GM04504 (cell line): ENCODE measurements around the gene AGRP.
"Not testable (repeated sequence)": the region's sequence is repeated elsewhere in the genome, so short reads cannot be mapped to it uniquely, and the experiment has no call there.

Source experiments
- DNase-seq: peaks from one replicate; pipeline ENCODE4 v3.0.0-alpha.2; 2012; ENCODE audit warnings: low read depth

AGRP gene, protein sequence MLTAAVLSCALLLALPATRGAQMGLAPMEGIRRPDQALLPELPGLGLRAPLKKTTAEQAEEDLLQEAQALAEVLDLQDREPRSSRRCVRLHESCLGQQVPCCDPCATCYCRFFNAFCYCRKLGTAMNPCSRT

DNA sequence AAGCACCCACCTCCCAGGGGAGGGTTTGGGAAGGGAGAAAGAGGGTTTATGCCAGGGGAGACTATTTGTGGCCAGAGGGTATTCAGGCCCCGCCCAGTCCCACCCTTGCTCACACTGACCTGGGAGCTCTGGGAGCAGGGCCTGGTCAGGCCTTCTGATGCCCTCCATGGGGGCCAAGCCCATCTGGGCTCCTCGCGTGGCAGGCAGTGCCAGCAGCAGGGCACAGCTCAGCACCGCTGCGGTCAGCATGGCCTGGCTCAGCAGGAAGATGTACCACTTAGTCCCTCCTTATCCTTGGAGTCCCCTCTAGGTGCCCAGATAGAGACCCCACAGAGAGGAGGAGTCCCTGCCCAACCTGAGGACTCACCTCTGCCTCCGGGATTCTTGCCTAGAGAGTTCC lies at the start of gene AGRP:
TSS of gene AGRP (minus strand) at position 398 of the 400 bp plus-strand sequence. CDS start at position 249, 149 bp downstream.
- no peak for DNase-seq

DNA sequence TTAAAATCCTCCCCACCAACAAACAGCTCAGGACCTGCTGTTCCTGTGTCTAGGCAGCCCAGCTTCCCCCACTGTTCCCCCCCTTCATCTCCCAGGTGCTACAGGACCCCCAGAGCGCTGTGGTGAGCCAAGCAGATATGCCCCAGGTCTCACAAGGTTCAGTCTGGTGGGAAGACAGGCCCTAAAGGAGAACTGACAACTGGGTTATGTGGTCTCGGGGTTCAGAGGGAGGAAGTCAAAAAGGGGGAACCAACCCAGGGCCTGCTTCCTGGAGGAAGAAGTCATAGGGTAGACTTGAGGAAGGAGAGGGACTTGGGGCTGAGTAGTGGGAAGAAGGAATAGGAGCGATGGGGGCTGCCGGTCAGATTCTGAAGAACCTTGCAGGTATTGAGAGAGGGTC lies 47.9 kb upstream of the AGRP start:
- no peak for DNase-seq

DNA sequence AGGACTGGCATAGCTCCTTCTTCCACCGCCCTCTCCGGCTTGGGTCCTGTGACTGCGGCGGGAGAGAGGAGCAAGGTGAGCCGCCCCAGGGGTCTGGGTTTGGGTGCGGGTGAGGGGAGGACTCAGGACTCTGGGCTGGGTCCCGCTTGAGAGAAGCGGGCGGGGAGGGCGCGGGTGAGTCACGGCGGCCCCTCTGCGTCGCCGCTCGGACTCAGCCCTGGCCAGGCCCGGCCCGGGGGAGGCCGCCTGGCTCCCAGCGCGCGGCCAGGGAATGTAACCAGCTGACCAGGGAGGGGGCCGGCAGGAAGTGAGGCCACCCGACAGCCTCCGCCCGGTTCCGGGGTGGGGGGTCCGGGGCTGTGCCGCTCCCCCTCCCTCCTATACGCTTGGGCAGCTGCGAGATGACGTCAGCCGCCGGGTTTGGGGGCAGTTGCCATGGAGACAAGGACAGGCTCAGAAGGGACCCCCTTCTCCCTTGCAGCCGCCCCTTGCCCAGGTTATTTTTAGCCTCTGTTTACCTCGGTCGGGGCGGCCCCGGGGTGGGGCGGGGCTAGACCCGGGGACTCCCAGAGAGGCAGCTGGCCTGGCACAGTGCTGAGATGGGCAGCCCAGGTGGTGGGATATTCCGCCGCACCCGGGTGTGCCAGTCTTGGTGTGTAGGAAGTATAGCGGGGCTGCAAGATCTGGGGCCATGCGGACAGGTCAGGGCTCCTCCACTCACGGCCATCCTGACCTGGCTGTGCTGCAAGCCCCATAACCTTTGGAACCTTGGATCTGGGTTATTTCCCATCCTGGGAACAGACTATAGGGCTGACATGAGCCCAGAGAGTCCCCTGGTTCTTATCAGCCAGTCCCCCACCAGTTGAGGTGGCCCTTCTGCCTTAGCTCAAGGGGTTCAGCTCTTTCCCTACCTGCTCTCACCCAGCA lies 46.9 kb upstream of the AGRP start:
- DNase-seq = no peak

DNA sequence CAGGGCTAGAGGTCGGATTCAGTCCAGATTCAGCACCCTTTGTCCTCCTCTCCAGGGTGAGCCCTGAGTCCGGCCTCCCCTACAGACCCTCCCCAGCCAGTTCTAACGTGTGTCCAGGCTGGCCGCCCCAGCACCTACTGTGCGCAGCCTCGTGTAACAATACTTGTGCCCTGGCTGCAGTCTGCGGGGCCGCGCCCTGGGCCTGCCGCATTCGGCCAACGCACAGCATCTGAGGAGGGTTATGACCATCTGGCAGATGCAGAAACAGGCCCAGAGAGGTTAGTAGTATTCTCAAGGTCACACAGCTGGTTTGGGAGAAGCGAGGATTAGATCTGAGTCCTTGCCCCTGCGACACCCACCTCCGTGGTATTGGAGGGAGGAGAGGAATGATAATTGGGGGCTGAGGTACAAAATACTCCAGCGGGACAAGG lies 46.2 kb upstream of the AGRP start:
- DNase-seq = no peak

DNA sequence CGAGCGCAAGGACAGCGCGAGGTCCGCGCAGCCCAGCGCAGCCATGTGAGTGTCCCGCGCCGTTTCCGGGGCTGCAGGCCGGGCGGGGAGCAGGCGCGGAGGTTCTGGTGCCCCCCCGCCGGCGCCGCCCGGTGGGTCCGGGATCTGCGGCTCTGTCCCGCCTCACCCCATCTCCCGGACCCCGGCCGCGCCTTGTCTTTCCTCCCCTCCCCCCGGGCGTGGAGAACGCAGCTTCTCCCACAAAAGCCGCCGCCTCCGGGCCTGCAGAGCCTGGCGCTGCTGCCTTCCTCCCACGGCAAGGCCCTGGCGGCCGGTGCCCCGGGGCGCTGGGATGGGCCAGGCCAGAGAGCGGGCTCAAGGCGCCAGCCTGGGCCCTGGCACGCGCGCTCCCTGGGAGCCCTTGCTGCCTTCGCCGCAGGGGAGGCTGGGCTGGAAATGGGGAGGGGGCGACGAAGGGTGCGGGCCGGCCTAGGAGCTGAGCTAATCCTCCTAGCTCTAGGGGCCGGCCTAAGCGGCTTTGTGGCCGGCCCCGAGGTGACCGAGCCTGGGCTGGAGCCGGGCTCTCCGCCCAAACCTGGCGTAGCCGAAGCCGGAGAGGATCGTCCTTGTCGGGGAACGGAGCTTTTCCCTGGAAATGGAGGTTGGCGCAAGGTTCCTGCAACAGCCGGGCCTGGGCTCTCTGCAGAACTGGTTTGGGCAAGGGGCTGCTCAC lies 45.7 kb upstream of the AGRP start:
- no peak for DNase-seq

DNA sequence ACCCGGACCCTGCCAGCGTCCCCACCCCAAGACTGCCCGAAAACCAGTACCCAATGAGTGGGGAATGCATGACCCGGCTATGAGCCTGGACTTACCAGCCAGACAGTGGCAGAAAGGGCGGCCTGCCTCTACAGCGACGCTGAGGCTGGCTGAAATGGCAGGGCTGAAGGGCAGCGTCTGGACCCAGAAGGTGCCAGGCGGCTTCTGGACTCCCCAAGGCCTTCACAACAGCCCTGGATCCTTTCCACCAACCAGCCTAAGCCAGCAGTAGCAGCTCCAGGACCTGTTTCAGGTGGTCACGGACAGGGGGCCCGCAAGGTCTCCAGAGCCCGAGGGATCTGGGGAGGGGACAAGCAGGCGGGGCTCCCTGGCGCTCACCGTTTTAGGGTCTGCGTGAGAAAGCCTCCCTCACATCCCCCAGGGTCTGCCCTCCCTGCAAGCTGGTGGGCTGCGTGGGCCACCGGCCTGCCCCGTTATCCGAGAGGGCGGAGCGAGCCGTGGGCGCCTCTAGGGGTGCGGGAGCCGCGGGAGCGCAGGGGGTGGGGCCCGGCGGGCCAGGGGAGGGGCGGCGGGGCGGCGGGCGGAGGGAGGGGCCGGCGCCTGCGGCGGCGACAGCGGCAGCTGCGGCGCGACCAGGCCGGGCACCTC lies 45.0 kb upstream of the AGRP start, which contains the start of gene RIPOR1:
TSS of gene RIPOR1 (plus strand) at position 608 of the 648 bp plus-strand sequence. CDS start 9,618 bp downstream, outside the sequence.
- DNase-seq = no peak

DNA sequence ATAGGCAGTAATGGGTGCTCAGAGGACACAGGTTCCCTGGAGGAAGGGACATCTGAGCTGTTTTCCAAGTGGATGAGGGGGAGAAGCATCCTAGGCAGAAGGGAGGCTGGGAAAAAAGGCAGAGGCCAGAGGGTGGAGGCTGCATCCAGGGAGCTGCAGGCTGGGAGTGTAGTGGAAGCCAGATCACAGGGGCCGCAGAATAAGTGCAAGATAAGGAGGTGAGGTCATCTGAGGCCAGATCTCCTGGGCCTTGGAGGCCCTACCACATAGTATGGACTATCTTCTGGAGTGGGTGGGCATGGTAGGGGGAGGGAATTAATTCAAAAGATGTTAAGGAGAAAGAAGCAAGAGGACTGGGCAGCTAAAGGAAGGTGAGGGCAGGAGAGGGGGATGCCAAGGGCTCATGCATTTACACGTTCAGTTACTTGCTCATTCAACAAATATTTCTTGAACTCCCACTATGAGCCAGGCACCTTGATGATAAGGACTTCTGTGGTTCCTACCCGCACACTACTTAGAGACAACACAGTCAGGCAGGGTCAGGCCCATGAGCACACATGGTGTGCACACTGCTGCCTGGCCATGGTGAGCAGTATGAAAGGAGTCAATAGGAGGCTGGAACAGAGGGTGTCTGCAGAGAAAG lies 42.9 kb upstream of the AGRP start:
- DNase-seq = no peak

DNA sequence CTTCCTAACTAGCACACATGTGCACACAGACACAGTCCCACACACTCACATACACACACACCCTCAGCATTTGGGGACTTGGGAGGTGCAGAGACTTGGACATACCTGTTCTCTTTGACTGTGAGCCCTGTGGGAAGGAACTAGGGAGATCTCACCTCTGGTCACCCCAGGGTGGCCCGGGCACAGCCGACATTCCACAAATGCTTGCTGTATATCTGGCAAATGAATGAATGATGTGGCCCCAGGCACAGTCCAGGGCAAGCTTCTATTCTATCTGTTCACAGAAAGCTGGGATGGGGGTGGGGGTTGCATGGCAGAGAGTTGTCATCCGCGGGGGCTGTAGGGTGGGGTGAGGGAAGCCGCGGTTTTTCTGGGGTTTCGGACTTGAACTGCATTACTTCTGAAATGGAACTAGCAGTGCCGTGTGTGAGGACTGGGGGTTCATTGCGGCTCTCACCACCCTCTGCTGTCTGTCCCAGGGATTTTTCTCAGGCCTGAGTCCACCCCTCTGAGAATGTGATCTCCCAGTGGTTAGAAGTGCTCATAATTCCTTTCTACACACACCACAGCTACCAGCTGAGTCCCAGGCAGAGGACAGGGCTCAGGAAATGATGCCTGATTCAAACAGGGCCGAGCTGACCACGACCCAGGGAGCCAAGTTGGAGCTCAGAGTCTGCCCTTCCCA lies 42.0 kb upstream of the AGRP start:
- DNase-seq = no peak

DNA sequence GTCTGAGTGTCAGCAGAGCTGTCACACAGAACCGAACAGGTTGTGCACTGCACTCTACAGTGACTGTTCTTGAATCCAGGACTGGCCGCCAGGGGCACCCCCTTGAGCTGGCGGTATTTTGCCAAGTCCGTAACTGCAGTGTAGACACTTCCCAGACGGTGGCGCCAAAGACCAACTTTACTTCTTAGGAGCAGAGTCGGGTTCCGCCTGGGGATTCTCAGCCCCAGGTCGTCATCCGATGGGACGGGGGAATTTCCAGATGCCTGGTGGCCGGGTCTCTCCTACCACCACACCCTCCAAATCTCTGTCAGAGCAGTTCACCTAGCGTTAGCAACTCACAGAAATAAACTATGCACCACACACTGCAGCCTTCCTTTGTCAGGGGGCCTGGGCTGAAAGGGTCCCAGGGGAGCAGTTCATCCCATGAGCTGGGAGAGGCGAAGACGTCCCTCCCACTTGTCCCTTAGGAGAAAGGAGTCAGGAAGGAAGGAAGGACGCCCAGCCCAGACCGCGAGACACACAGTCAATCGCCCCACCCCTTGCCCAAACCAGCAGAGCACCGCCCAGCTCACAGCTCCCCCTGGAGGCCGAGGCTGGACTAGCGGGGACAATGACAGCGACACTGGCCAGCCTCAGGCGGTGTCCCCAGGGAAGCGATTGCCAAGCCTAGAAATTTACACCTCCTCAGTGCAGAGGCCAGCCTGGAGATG lies 37.9 kb upstream of the AGRP start:
- DNase-seq = peak; percentile 92

DNA sequence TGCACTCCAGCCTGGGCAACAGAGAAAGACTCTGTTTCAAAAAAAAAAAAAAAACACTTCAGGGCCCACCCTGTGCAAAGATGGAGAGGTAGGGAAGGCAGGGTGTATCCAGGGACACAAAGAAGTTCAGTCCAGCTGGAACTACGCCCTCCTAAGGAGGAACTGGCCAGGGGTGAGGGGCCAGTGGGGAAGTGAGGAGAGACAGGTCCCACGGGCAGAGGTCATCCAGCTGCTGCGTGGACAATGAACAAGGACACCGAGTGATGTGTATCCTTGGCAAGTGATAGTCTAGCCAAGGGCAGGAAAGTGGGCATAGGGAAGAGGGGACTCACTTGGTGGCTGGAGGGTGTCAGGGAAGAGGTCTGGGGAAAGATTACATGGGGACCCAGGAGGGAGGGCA lies 35.9 kb upstream of the AGRP start:
- DNase-seq = no peak

DNA sequence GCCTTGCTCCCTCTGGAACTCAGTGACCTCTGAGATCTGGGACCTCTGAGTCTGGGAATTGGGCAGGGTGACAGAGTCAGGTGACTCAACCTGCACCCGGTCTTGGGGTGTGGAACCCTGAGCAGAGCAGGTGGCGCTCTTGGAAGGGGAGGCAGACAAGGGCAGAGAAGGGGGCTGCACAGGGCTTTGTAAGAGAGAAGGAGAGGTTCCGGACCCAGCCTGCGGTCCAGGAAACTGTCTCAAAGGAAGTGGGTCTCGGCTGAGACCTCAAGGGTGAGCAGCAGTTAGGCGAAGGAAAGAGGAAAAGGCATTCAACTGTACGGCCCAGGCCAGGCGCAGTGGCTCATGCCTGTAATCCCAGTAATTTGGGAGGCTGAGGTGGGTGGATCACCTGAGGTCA lies 35.3 kb upstream of the AGRP start:
- no peak for DNase-seq

DNA sequence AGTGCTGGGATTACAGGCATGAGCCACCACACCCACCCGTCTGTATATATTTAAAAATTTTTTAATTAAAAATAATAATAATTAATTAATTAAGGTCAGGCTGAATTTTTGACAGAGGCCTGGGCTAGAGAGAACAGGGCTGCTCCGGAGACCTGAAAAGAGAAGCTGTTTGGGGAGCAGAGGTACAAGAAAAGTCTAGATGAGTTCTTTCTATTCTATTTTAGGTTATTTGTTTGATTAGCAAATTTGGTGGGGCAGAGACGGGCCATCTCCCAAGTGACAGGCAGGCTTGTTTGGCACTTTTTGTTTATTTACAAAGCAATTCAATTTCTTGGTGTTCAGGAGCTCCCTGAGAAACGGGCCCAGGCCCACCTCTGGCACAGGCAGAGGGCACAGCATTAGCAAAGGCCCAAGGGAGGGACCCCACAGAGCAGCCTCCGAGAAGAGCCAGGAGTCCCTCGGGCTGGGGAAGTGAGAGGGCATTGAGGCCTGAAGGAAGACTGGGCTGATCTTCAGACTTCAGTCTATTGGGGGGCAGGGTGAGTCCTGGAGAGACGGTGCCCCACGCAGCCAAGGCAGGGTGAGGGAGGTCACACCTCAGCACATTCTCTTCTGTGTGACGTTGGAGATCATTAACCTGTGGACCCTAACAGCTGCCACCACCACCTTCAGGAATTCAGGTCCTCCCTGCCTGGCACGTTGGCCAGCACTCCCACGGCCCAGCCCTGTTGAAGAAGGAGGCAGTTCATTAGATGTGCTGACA lies 34.5 kb upstream of the AGRP start:
- no peak for DNase-seq

DNA sequence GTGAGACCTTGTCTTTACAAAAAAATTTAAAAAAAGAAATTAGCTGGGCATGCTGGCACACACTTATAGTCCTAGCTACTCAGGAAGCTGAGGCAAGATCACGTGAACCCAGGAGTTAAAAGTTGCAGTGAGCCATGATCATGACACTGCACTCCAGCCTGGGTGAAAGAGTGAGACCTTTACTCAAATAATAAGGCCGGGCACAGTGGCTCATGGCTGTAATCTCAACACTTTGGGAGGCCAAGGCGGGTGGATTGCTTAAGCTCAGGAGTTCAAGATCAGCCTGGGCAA lies 33.8 kb upstream of the AGRP start:
- no peak for DNase-seq

DNA sequence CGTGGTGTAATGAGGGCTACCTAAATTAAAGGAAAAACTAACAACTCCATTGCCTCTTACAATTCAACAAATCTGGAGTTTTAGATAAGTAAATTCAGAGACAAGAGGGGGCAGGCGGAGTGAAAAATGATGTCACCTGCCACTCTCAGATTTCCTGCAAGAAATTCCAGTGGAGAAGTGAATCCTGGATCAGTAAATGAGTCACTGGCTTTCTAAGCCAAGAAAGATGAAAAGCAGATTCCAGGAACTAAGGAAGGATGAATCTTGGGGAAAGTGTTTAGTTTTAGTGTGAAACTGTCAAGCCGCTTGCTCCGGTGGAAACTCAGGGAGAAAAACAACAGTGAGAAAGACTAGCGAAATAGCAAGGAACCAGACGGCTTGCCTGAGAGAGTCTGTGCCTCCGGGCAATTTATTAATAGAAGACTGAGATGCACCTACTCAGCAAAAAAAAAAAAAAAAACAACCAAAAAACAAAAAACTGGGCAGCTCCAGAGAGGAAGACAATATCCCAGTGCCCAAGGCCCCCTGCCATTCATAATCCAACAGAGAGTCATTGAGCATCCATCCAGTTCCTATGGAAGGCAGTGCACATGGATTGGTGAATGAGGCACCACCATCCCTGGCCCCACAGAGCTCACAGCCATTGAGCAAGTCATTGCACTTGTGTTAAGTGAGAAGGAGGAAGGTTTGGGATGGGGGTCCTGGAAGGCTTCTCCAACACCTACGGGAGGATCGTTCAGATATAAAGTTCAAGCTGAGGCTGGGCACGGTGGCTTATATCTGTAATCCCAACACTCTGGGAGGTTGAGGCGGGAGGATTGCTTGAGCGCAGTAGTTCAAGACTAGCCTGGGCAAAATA lies 33.2 kb upstream of the AGRP start:
- no peak for DNase-seq

DNA sequence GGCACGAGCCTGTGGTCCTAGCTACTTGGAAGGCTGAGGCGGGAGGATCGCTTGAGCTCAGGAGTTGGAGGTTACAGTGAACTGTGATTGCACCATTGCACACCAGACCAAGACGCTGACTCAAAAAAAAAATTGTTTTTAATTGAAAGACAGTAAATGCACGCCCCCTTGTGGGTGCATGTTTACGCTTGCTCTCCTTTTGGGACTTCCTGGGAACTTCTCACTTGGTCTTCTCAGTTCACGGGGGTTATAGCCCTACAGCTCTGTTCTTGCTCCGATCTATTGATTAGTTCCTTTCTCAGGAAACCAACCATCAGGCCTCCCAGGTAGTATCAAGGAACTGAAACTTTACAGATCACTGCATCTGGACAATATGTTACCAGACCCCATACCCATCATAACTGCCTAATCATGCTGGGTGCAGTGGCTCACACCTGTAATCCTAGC lies 31.1 kb upstream of the AGRP start:
- DNase-seq = peak; percentile 58

DNA sequence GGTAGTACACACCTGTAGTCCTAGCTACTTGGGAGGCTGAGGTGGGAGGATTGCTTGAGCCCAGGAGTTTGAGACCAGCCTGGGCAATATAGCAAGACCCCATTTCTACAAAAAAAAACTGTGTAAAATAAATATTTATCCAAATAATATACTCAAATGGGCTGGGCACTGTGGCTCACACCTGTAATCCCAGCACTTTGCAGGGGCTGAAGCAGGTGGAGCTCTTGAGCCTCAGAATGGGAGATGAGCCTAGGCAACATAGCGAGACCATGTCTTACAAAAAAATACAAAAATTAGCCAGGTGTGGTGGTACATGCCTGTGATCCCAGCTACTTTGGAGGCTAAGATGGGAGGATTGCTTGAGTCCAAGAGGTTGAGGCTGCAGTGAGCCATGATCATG lies 30.5 kb upstream of the AGRP start:
- DNase-seq = not testable (repeated sequence)

DNA sequence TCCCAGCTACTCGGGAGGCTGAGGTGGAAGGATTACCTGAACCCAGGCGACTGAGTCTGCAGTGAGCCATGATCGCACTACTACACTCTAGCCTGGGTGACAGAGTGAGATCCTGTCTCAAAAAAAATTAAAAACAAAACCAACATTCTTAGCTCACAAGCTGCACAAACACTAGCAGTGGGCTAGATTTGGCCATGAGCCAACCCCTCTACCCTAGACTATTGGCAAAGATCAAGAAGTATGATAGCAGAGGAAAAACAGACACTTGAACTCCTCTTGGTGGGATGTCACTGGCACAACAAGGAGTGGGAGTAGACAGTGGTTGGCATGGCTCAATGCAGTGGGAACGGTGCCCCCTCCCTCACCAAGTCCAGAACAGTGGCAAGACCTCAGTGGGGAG lies 25.7 kb upstream of the AGRP start:
- no peak for DNase-seq

DNA sequence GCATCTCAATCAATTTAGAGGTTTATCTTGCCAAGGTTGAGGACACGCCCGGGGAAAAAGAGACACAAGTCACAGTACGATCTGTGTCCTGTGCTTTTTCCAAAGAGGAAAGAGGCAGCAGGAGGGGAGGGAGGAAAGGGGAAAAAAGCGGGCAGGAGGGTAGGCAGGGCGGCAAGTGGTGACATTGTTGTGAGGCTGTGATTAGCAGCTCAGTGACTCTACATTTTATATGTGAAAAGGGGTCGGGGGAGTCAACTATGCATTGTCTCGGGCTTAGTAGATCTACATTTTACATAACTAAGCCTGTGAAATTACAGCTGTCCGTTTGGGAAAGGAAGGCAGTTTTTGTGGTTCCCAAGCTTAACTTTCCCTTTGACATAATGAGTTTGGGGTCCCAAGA lies 23.1 kb upstream of the AGRP start:
- DNase-seq = no peak
